Stimulated activated memory B cell treated with anti-CD40 and anti-IgM and Interleukin-4, amounts not matched to agents 10 μg/mL and 1 μg/mL and 100 μg/mL, for 72 hours (primary cell): ENCODE measurements around the gene STX16.
"Not testable (repeated sequence)": the region's sequence is repeated elsewhere in the genome, so short reads cannot be mapped to it uniquely, and the experiment has no call there.

Source experiments
- ATAC-seq: fragments of 150-1000 bp; cut with Tn5 transposase; 2 replicates; pipeline ENCODE4 v1.10.0; 2021
- H3K27ac Mint-ChIP-seq: one replicate; pipeline ENCODE4 v1.8.0; 2022; ENCODE audit warnings: mild to moderate bottlenecking, mixed read lengths
- H3K27me3 Mint-ChIP-seq: one replicate; pipeline ENCODE4 v1.8.0; 2022; ENCODE audit warnings: mixed read lengths
- H3K36me3 Mint-ChIP-seq: one replicate; pipeline ENCODE4 v1.8.0; 2022; ENCODE audit warnings: mixed read lengths
- H3K4me1 Mint-ChIP-seq: one replicate; pipeline ENCODE4 v1.8.0; 2022; ENCODE audit warnings: mixed read lengths
- H3K4me3 Mint-ChIP-seq: one replicate; pipeline ENCODE4 v1.8.0; 2022; ENCODE audit warnings: mild to moderate bottlenecking, moderate library complexity, mixed read lengths
- H3K9me3 Mint-ChIP-seq: one replicate; pipeline ENCODE4 v1.8.0; 2022; ENCODE audit warnings: mixed read lengths

Gene STX16

GRCh38 chr20:58718121-58718563 lies 67.1 kb downstream of the STX16 start:
- H3K27me3 Mint-ChIP-seq = peaks cover 29% of the 10 kb centered on the region
- H3K27ac Mint-ChIP-seq = no peak overlapping the region
- peaks cover 4% of the 10 kb centered on the region for H3K4me1 Mint-ChIP-seq
- ATAC-seq = no peak
- no peaks in the 10 kb centered on the region for H3K9me3 Mint-ChIP-seq
- H3K36me3 Mint-ChIP-seq = peaks cover 16% of the 10 kb centered on the region
- no peak overlapping the region for H3K4me3 Mint-ChIP-seq

- H3K36me3 Mint-ChIP-seq = peaks cover 14% of the 10 kb centered on the region
- no peaks in the 10 kb centered on the region for H3K9me3 Mint-ChIP-seq
- H3K27me3 Mint-ChIP-seq = peaks cover 35% of the 10 kb centered on the region
- H3K4me1 Mint-ChIP-seq = peaks cover 4% of the 10 kb centered on the region
- ATAC-seq = no peak
- no peak overlapping the region for H3K27ac Mint-ChIP-seq
- H3K4me3 Mint-ChIP-seq = no peak overlapping the region
These were observed 67.6 kb downstream of the STX16 start for GRCh38 chr20:58718729-58719128.

GRCh38 chr20:58719258-58719657 lies 68.2 kb downstream of the STX16 start:
- H3K4me1 Mint-ChIP-seq = peaks cover 4% of the 10 kb centered on the region
- no peak overlapping the region for H3K4me3 Mint-ChIP-seq

GRCh38 chr20:58719971-58720371 lies 68.9 kb downstream of the STX16 start:
- peaks cover 4% of the 10 kb centered on the region for H3K36me3 Mint-ChIP-seq
- H3K27ac Mint-ChIP-seq = no peak overlapping the region
- peaks cover 4% of the 10 kb centered on the region for H3K4me1 Mint-ChIP-seq
- H3K27me3 Mint-ChIP-seq = peaks cover 48% of the 10 kb centered on the region
- no peaks in the 10 kb centered on the region for H3K9me3 Mint-ChIP-seq
- H3K4me3 Mint-ChIP-seq = no peak overlapping the region
- no peak for ATAC-seq

More at GRCh38 chr20:58719258-58719657, 68.2 kb downstream of the STX16 start:
- peaks cover 41% of the 10 kb centered on the region for H3K27me3 Mint-ChIP-seq
- H3K9me3 Mint-ChIP-seq = no peaks in the 10 kb centered on the region
- no peak overlapping the region for H3K27ac Mint-ChIP-seq
- peaks cover 11% of the 10 kb centered on the region for H3K36me3 Mint-ChIP-seq
- ATAC-seq = no peak

- Mint-ChIP-seq H3K27ac (no peak overlapping the region), H3K9me3 (no peaks in the 10 kb centered on the region), H3K36me3 (no peaks in the 10 kb centered on the region), H3K27me3 (peaks cover 52% of the 10 kb centered on the region), H3K4me3 (no peak overlapping the region), H3K4me1 (peaks cover 4% of the 10 kb centered on the region)
- no peak for ATAC-seq
These were observed 69.8 kb downstream of the STX16 start for GRCh38 chr20:58720890-58721289.

- H3K4me3 Mint-ChIP-seq = no peak overlapping the region
- no peak for ATAC-seq
- H3K27ac Mint-ChIP-seq = no peak overlapping the region
- no peaks in the 10 kb centered on the region for H3K36me3 Mint-ChIP-seq
- H3K4me1 Mint-ChIP-seq = peaks cover 2% of the 10 kb centered on the region
- peaks cover 52% of the 10 kb centered on the region for H3K27me3 Mint-ChIP-seq
- H3K9me3 Mint-ChIP-seq = peaks cover 3% of the 10 kb centered on the region
These were observed 71.1 kb downstream of the STX16 start for GRCh38 chr20:58721951-58722778.

GRCh38 chr20:58722877-58723627 lies 72.0 kb downstream of the STX16 start:
- Mint-ChIP-seq H3K4me1 (no peaks in the 10 kb centered on the region), H3K27ac (no peak overlapping the region), H3K27me3 (peaks cover 52% of the 10 kb centered on the region), H3K9me3 (peaks cover 3% of the 10 kb centered on the region), H3K36me3 (no peaks in the 10 kb centered on the region), H3K4me3 (no peak overlapping the region)
- no peak for ATAC-seq

- no peak overlapping the region for H3K4me3 Mint-ChIP-seq
- H3K9me3 Mint-ChIP-seq = peaks cover 3% of the 10 kb centered on the region
- H3K36me3 Mint-ChIP-seq = no peaks in the 10 kb centered on the region
- H3K27me3 Mint-ChIP-seq = peaks cover 52% of the 10 kb centered on the region
- ATAC-seq = no peak
- no peaks in the 10 kb centered on the region for H3K4me1 Mint-ChIP-seq
- no peak overlapping the region for H3K27ac Mint-ChIP-seq
These were observed 72.5 kb downstream of the STX16 start for GRCh38 chr20:58723628-58723984.

- H3K27me3 Mint-ChIP-seq = peaks cover 63% of the 10 kb centered on the region
- H3K9me3 Mint-ChIP-seq, H3K4me1 Mint-ChIP-seq, H3K27ac Mint-ChIP-seq, ATAC-seq, H3K4me3 Mint-ChIP-seq, H3K36me3 Mint-ChIP-seq: not testable (repeated sequence)
These were observed 75.1 kb downstream of the STX16 start for GRCh38 chr20:58726156-58726555.
